ENCODE results near the gene CDKN2A.
"Not testable (repeated sequence)": the region's sequence is repeated elsewhere in the genome, so short reads cannot be mapped to it uniquely, and the experiment has no call there.

Gene CDKN2A

GRCh38 chr9:21959268-21959667 lies 34.9 kb downstream of the CDKN2A start:
- not testable (repeated sequence) for H3K36me3 ChIP-seq (ENCODE audit: control insufficient read depth, insufficient read depth, low read length); H3K9me3 ChIP-seq (ENCODE audit: control insufficient read depth, low read length); H3K4me1 ChIP-seq (ENCODE audit: control insufficient read depth, insufficient read depth, low read length); H3K4me3 ChIP-seq (ENCODE audit: insufficient read depth, low read depth, low read length); H3K27ac ChIP-seq (ENCODE audit: insufficient read depth, low read depth, low read length, poor library complexity, severe bottlenecking)
- H3K27me3 ChIP-seq (ENCODE audit: control insufficient read depth, insufficient read depth, low read length, poor library complexity, severe bottlenecking) = peaks cover 19% of the 10 kb centered on the region
- 92 to 95% methylated on average over 26 to 33 of the region's 33 CpGs for WGBS, 2 experiments

- peaks cover 15% of the 10 kb centered on the region for H3K27me3 ChIP-seq (ENCODE audit: control insufficient read depth, insufficient read depth, low read length, poor library complexity, severe bottlenecking)
- no peak overlapping the region for H3K27ac ChIP-seq (ENCODE audit: insufficient read depth, low read depth, low read length, poor library complexity, severe bottlenecking)
- no peaks in the 10 kb centered on the region for H3K9me3 ChIP-seq (ENCODE audit: control insufficient read depth, low read length)
- no peaks in the 10 kb centered on the region for H3K36me3 ChIP-seq (ENCODE audit: control insufficient read depth, insufficient read depth, low read length)
- H3K4me3 ChIP-seq (ENCODE audit: insufficient read depth, low read depth, low read length) = no peak overlapping the region
- WGBS, 2 experiments = 85 to 86% methylated on average over 2 of the region's 2 CpGs
- no peaks in the 10 kb centered on the region for H3K4me1 ChIP-seq (ENCODE audit: control insufficient read depth, insufficient read depth, low read length)
Observed at GRCh38 chr9:21958833-21959232, 35.4 kb downstream of the CDKN2A start.

DNA sequence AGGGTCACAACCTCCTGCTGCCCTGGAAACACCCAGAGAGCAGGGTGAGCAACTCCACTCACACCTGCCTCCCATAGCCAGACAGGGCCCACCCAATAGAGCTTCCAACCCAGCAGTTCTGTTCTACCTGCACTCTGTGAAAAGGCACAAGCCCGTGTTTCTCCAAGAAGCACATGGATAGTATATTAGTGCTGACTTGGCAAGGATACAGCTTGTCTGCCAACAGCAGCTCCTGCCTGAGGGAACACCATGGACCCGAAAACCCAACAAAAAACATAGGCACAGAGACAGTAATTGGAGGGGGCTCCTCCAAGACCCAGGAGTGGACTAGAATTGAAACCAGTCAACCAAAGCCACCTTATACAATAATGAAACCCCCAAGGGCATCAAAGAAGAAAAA lies 48.6 kb downstream of the CDKN2A start:
- Histone ChIP-seq H3K4me3 (ENCODE audit: insufficient read depth, low read depth, low read length) (no peak overlapping the region), H3K36me3 (ENCODE audit: control insufficient read depth, insufficient read depth, low read length) (no peaks in the 10 kb centered on the region), H3K4me1 (ENCODE audit: control insufficient read depth, insufficient read depth, low read length) (no peaks in the 10 kb centered on the region), H3K27ac (ENCODE audit: insufficient read depth, low read depth, low read length, poor library complexity, severe bottlenecking) (no peak overlapping the region), H3K9me3 (ENCODE audit: control insufficient read depth, low read length) (no peaks in the 10 kb centered on the region), H3K27me3 (ENCODE audit: control insufficient read depth, insufficient read depth, low read length, poor library complexity, severe bottlenecking) (no peaks in the 10 kb centered on the region)
- WGBS, 2 experiments = 92 to 100% methylated on average over 2 of the region's 2 CpGs

GRCh38 chr9:21943464-21943863 lies 50.7 kb downstream of the CDKN2A start:
- no peak overlapping the region for H3K27ac ChIP-seq (ENCODE audit: insufficient read depth, low read depth, low read length, poor library complexity, severe bottlenecking)
- no peaks in the 10 kb centered on the region for H3K36me3 ChIP-seq (ENCODE audit: control insufficient read depth, insufficient read depth, low read length)
- WGBS, 2 experiments = 100% methylated on average over 3 to 4 of the region's 4 CpGs
- no peaks in the 10 kb centered on the region for H3K4me1 ChIP-seq (ENCODE audit: control insufficient read depth, insufficient read depth, low read length)
- no peaks in the 10 kb centered on the region for H3K9me3 ChIP-seq (ENCODE audit: control insufficient read depth, low read length)
- H3K27me3 ChIP-seq (ENCODE audit: control insufficient read depth, insufficient read depth, low read length, poor library complexity, severe bottlenecking) = no peaks in the 10 kb centered on the region
- H3K4me3 ChIP-seq (ENCODE audit: insufficient read depth, low read depth, low read length) = no peak overlapping the region

- no peak overlapping the region for H3K4me3 ChIP-seq (ENCODE audit: insufficient read depth, low read depth, low read length)
- H3K9me3 ChIP-seq (ENCODE audit: control insufficient read depth, low read length) = no peaks in the 10 kb centered on the region
- no peaks in the 10 kb centered on the region for H3K27me3 ChIP-seq (ENCODE audit: control insufficient read depth, insufficient read depth, low read length, poor library complexity, severe bottlenecking)
- 94% methylated on average over 4 of the region's 4 CpGs for WGBS, 2 experiments
- no peaks in the 10 kb centered on the region for H3K4me1 ChIP-seq (ENCODE audit: control insufficient read depth, insufficient read depth, low read length)
- no peak overlapping the region for H3K27ac ChIP-seq (ENCODE audit: insufficient read depth, low read depth, low read length, poor library complexity, severe bottlenecking)
- no peaks in the 10 kb centered on the region for H3K36me3 ChIP-seq (ENCODE audit: control insufficient read depth, insufficient read depth, low read length)
Observed at GRCh38 chr9:21941337-21941995, 52.7 kb downstream of the CDKN2A start.

- Histone ChIP-seq H3K36me3 (ENCODE audit: control insufficient read depth, insufficient read depth, low read length) (no peaks in the 10 kb centered on the region), H3K4me3 (ENCODE audit: insufficient read depth, low read depth, low read length) (no peak overlapping the region), H3K9me3 (ENCODE audit: control insufficient read depth, low read length) (no peaks in the 10 kb centered on the region), H3K27me3 (ENCODE audit: control insufficient read depth, insufficient read depth, low read length, poor library complexity, severe bottlenecking) (no peaks in the 10 kb centered on the region), H3K4me1 (ENCODE audit: control insufficient read depth, insufficient read depth, low read length) (no peaks in the 10 kb centered on the region), H3K27ac (ENCODE audit: insufficient read depth, low read depth, low read length, poor library complexity, severe bottlenecking) (no peak overlapping the region)
- WGBS, 2 experiments = 94 to 100% methylated on average over 1 of the region's 1 CpG
Observed at GRCh38 chr9:21936161-21936560, 58.0 kb downstream of the CDKN2A start.

DNA sequence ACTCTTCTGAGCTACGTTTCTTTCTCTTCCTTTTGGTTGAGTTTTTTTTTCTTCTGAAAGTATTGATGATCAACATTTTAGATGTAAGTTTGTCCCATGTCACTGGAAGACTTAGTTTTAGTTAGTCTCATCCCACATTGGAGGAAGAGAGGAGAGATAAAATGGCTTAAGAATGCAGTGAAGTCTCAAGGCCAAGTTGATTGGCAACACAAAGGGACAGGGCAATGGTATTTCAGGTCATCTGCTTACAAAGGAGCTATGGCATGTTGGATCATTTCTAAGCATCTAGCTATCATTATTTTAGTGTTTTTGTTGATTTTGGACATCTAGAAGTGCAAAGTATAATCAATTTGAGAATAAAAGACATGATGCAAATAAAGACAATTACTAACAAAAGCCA lies 58.6 kb downstream of the CDKN2A start:
- Histone ChIP-seq H3K36me3 (ENCODE audit: control insufficient read depth, insufficient read depth, low read length) (no peaks in the 10 kb centered on the region), H3K9me3 (ENCODE audit: control insufficient read depth, low read length) (no peaks in the 10 kb centered on the region), H3K27ac (ENCODE audit: insufficient read depth, low read depth, low read length, poor library complexity, severe bottlenecking) (no peak overlapping the region), H3K27me3 (ENCODE audit: control insufficient read depth, insufficient read depth, low read length, poor library complexity, severe bottlenecking) (no peaks in the 10 kb centered on the region), H3K4me1 (ENCODE audit: control insufficient read depth, insufficient read depth, low read length) (no peaks in the 10 kb centered on the region), H3K4me3 (ENCODE audit: insufficient read depth, low read depth, low read length) (no peak overlapping the region)
- WGBS, 2 experiments = no CpG with 5 or more reads among the region's 1 CpG

DNA sequence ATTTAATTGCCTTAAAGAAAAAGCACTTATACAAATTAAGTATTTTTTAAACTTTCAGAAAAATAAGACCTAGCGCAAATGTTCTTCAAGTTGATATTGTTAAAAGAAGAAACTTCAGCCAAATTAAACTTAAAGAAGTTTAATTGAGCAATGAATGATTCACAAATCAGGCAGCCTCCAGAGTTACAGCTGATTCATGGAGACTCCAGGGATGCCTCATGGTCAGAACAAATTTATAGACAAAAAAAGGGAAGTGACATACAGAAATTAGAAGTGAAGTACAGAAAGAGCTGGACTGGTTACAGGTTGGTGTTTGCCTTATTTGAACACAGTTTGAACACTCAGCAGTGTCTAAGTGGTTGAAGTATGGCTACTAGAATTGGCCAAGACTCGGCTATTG lies 60.3 kb downstream of the CDKN2A start:
- H3K27ac ChIP-seq (ENCODE audit: insufficient read depth, low read depth, low read length, poor library complexity, severe bottlenecking) = no peak overlapping the region
- 93 to 98% methylated on average over 1 to 2 of the region's 2 CpGs for WGBS, 2 experiments
- H3K36me3 ChIP-seq (ENCODE audit: control insufficient read depth, insufficient read depth, low read length) = no peaks in the 10 kb centered on the region
- no peaks in the 10 kb centered on the region for H3K9me3 ChIP-seq (ENCODE audit: control insufficient read depth, low read length)
- no peaks in the 10 kb centered on the region for H3K27me3 ChIP-seq (ENCODE audit: control insufficient read depth, insufficient read depth, low read length, poor library complexity, severe bottlenecking)
- no peak overlapping the region for H3K4me3 ChIP-seq (ENCODE audit: insufficient read depth, low read depth, low read length)
- H3K4me1 ChIP-seq (ENCODE audit: control insufficient read depth, insufficient read depth, low read length) = no peaks in the 10 kb centered on the region

GRCh38 chr9:21933281-21933680 lies 60.9 kb downstream of the CDKN2A start:
- Histone ChIP-seq H3K27ac (ENCODE audit: insufficient read depth, low read depth, low read length, poor library complexity, severe bottlenecking) (no peak overlapping the region), H3K27me3 (ENCODE audit: control insufficient read depth, insufficient read depth, low read length, poor library complexity, severe bottlenecking) (no peaks in the 10 kb centered on the region), H3K4me1 (ENCODE audit: control insufficient read depth, insufficient read depth, low read length) (no peaks in the 10 kb centered on the region), H3K4me3 (ENCODE audit: insufficient read depth, low read depth, low read length) (no peak overlapping the region), H3K36me3 (ENCODE audit: control insufficient read depth, insufficient read depth, low read length) (no peaks in the 10 kb centered on the region), H3K9me3 (ENCODE audit: control insufficient read depth, low read length) (no peaks in the 10 kb centered on the region)

DNA sequence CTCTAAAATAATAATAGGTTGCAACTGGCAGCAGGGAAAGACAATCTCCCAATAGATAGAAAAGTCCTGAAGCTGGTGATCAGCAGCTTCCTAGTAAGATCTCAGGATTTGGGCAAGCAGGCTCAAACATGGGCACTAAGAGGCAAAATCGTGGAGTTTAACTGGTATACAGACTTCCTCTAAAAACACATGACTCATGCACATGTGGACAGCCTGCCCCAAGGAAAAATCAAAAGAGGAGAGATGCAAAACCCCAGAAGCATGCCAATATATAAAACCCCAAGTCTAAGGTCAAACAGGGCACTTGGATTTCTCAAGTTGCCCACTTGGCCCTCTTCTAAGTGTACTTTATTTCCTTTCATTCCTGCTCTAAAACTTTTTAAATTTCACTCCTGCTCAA lies 62.8 kb downstream of the CDKN2A start:
- no peak overlapping the region for H3K4me3 ChIP-seq (ENCODE audit: insufficient read depth, low read depth, low read length)
- no peaks in the 10 kb centered on the region for H3K9me3 ChIP-seq (ENCODE audit: control insufficient read depth, low read length)
- no peaks in the 10 kb centered on the region for H3K4me1 ChIP-seq (ENCODE audit: control insufficient read depth, insufficient read depth, low read length)
- 89 to 91% methylated on average over 1 of the region's 1 CpG for WGBS, 2 experiments
- H3K27ac ChIP-seq (ENCODE audit: insufficient read depth, low read depth, low read length, poor library complexity, severe bottlenecking) = no peak overlapping the region
- H3K36me3 ChIP-seq (ENCODE audit: control insufficient read depth, insufficient read depth, low read length) = no peaks in the 10 kb centered on the region
- H3K27me3 ChIP-seq (ENCODE audit: control insufficient read depth, insufficient read depth, low read length, poor library complexity, severe bottlenecking) = no peaks in the 10 kb centered on the region

- no peak overlapping the region for H3K27ac ChIP-seq (ENCODE audit: insufficient read depth, low read depth, low read length, poor library complexity, severe bottlenecking)
- no peaks in the 10 kb centered on the region for H3K9me3 ChIP-seq (ENCODE audit: control insufficient read depth, low read length)
- no peaks in the 10 kb centered on the region for H3K36me3 ChIP-seq (ENCODE audit: control insufficient read depth, insufficient read depth, low read length)
- no peak overlapping the region for H3K4me3 ChIP-seq (ENCODE audit: insufficient read depth, low read depth, low read length)
- no peaks in the 10 kb centered on the region for H3K4me1 ChIP-seq (ENCODE audit: control insufficient read depth, insufficient read depth, low read length)
- no peaks in the 10 kb centered on the region for H3K27me3 ChIP-seq (ENCODE audit: control insufficient read depth, insufficient read depth, low read length, poor library complexity, severe bottlenecking)
Observed at GRCh38 chr9:21927752-21928151, 66.4 kb downstream of the CDKN2A start.

Data from ectodermal cell (in vitro differentiated cells).